Natural killer cell (primary cell): ENCODE measurements around the gene PRCD. TPM values are rescaled to one million over a fixed set of nuclear protein-coding genes. Genes with fewer than 3 reads are reported as not detected.

Experiments
- ATAC-seq, 3 donors: fragments of 150-1000 bp in 2 of 3; fragments of 200-7000 bp in 1 of 3; cut with Tn5 transposase; 1 replicate in 1 of 3; 2 replicates in 2 of 3; pipeline ENCODE4 v1.10.0; 2021; ENCODE audit warnings: mild to moderate bottlenecking in 2 of 3, moderate library complexity in 2 of 3
- DNase-seq, 2 donors: peaks; one replicate each; pipeline versions ENCODE4 v3.0.0 to v3.0.0-alpha.2; 2013 to 2021; ENCODE audit warnings: mixed read lengths in 1 of 2
- H3K27ac ChIP-seq: one replicate; pipeline ENCODE4 v1.5.1; 2013; ENCODE audit warnings: mild to moderate bottlenecking, low read length
- H3K27me3 ChIP-seq: one replicate; pipeline ENCODE4 v1.6.1; 2013; ENCODE audit warnings: low read length; ENCODE audit not compliant: control insufficient read depth, insufficient read depth
- H3K36me3 ChIP-seq: one replicate; pipeline ENCODE4 v1.6.1; 2013; ENCODE audit warnings: low read length; ENCODE audit not compliant: control insufficient read depth, insufficient read depth
- H3K4me1 ChIP-seq: one replicate; pipeline ENCODE4 v1.6.1; 2013; ENCODE audit warnings: low read length; ENCODE audit not compliant: control insufficient read depth, insufficient read depth
- H3K4me3 ChIP-seq: one replicate; pipeline ENCODE4 v1.5.1; 2013; ENCODE audit warnings: low read length
- H3K9me3 ChIP-seq: one replicate; pipeline ENCODE4 v1.6.1; 2013; ENCODE audit warnings: low read length; ENCODE audit not compliant: control insufficient read depth, insufficient read depth
- H3K27ac Mint-ChIP-seq, 2 donors: one replicate each; pipeline ENCODE4 v1.8.0; 2022; ENCODE audit warnings: mild to moderate bottlenecking in 2 of 2, mixed read lengths in 2 of 2, moderate library complexity in 1 of 2
- H3K27me3 Mint-ChIP-seq, 2 donors: one replicate each; pipeline ENCODE4 v1.8.0; 2022; ENCODE audit warnings: low read depth in 2 of 2, mixed read lengths in 2 of 2
- H3K36me3 Mint-ChIP-seq: one replicate; pipeline ENCODE4 v1.8.0; 2022; ENCODE audit warnings: mixed read lengths
- H3K4me1 Mint-ChIP-seq, 2 donors: one replicate each; pipeline ENCODE4 v1.8.0; 2022; ENCODE audit warnings: mixed read lengths in 2 of 2
- H3K4me3 Mint-ChIP-seq: one replicate; pipeline ENCODE4 v1.8.0; 2022; ENCODE audit warnings: mild to moderate bottlenecking, moderate library complexity, mixed read lengths
- H3K9me3 Mint-ChIP-seq, 2 donors: one replicate each; pipeline ENCODE4 v1.8.0; 2022; ENCODE audit warnings: mixed read lengths in 2 of 2
- WGBS: methylation state at CpG from one replicate; pipeline ENCODE4 v1.1.7; 2013; ENCODE audit warnings: missing lambda C conversion rate; ENCODE audit not compliant: insufficient coverage; 5-methylcytosine and 5-hydroxymethylcytosine counted together
- intact Hi-C: fragments of 100-400 bp; cut with micrococcal nuclease; formaldehyde crosslinking; loops from one replicate; pipeline ENCODE4 v1.14.2; 2022
- total RNA-seq, 4 donors: library from RNA; stranded (reverse); fragments of 120-200 nt in 1 of 4; gene quantifications; one replicate each; pipeline versions ENCODE4 v1.2.3 to v1.2.4, GENCODE V29; 2013 to 2022
- TF ChIP-seq, protein P1 (sequence below): fragments of 200-600 bp; IDR thresholded peaks from one replicate; pipeline ENCODE4 v1.8.0; 2022; ENCODE audit warnings: antibody characterized with exemption

PRCD gene
- total RNA-seq, 3 donors from 2014 or later (not counting 1 experiment from before 2014, with no cell fraction given): 0.77 to 1.1 (median 0.82) TPM

DNA sequence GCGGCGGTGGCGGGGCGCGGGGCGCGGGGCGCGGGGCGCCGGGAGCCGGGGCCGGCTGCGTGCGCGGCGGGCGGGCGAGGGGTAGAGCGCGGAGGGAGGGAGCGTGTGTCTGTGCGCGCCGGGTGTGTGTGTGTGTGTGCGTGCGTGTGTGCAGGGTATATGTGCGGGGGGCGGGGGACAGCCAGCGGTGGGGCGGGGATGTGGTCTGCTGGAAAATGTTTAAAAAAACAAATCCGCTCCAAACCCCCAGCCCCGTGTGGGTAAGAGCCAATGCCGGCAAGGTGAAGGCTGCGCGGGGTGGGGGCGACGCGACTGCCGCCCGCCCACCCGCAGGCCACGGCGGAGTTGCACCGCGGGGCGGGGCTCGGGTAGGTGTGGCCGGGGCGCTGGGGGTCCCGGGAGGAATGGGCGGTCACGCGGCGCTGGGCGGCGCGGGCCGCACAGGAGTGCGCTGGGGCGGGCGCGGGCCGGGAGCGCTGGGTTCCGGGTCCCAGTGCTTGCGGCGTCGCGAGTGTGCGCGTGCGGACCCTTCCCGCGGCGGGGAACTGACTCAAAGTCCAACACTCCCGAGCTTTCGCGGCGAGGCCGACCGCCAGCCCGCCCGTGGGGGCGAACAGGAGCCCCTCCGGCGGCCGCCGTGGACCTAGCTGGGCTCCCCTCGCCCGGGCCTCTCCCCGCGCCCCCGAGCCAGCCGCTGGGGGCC, 2.1 kb upstream of the PRCD start, which contains the start of gene CYGB:
Gene CYGB, minus strand, starts transcription at position 132 of the 703 bp plus-strand sequence. CDS start 167 bp downstream, outside the sequence.
- no peaks in the 10 kb centered on the region for H3K9me3 ChIP-seq
- no peak within 1 kb of the TSS for H3K4me3 ChIP-seq
- H3K4me3 Mint-ChIP-seq: peak within 1 kb of the TSS; percentile 21
- intact Hi-C loops: no loop called here
- TF ChIP-seq, protein P1, sequence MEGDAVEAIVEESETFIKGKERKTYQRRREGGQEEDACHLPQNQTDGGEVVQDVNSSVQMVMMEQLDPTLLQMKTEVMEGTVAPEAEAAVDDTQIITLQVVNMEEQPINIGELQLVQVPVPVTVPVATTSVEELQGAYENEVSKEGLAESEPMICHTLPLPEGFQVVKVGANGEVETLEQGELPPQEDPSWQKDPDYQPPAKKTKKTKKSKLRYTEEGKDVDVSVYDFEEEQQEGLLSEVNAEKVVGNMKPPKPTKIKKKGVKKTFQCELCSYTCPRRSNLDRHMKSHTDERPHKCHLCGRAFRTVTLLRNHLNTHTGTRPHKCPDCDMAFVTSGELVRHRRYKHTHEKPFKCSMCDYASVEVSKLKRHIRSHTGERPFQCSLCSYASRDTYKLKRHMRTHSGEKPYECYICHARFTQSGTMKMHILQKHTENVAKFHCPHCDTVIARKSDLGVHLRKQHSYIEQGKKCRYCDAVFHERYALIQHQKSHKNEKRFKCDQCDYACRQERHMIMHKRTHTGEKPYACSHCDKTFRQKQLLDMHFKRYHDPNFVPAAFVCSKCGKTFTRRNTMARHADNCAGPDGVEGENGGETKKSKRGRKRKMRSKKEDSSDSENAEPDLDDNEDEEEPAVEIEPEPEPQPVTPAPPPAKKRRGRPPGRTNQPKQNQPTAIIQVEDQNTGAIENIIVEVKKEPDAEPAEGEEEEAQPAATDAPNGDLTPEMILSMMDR: no peak
- no peaks in the 10 kb centered on the region for H3K36me3 Mint-ChIP-seq
- peak in 1 of 2 donors; percentile 44 for DNase-seq
- peaks cover 0 to 3% of the 10 kb centered on the region in 2 donors for H3K4me1 Mint-ChIP-seq
- no peaks in the 10 kb centered on the region for H3K36me3 ChIP-seq
- H3K27ac Mint-ChIP-seq: no peak within 1 kb of the TSS
- H3K9me3 Mint-ChIP-seq: no peaks in the 10 kb centered on the region
- WGBS: 2% methylated on average over 93 of the region's 95 CpGs
- H3K27me3 ChIP-seq: peaks cover 24% of the 10 kb centered on the region
- no peak within 1 kb of the TSS for H3K27ac ChIP-seq
- peaks cover 11% of the 10 kb centered on the region for H3K4me1 ChIP-seq
- ATAC-seq: peak in 2 of 3 donors; percentile 53 to 61
- H3K27me3 Mint-ChIP-seq: peaks cover 11 to 29% of the 10 kb centered on the region in 2 donors

DNA sequence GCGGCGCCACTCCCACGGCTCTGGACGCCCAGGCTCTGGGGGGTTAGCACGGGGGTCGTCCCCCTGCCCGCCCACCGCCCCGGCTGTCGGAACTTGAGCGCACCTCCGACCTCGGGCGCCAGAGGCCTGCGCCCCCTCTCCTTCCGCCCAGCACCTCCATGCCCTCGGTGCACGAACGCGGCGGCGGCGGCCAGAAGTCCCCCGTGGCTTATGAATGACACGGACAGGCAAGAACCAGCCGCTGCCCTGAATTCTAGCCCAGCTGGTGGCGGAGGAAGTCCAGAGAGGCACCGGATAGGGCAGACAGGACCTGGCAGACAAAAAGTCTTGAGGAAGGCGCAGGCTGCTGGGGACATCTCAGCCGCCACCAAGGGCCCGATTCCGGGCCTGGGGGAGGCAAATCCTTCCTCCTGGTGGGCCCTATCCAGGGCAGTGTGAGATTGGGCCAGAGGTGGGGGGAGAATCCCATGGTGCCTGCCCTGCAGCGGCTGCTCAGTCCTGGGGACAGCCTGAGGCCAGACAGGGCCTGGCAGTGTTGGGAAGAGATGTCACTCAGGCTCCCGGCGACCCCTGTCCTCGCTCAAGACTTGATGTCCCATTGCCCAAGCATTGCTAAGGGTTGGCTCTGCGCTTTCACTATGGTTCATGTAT, 1.4 kb upstream of the PRCD start:
- Histone ChIP-seq H3K4me3 (no peak overlapping the region), H3K9me3 (no peaks in the 10 kb centered on the region), H3K27me3 (peaks cover 24% of the 10 kb centered on the region), H3K36me3 (no peaks in the 10 kb centered on the region), H3K4me1 (peaks cover 18% of the 10 kb centered on the region), H3K27ac (no peak overlapping the region)
- Mint-ChIP-seq H3K36me3 (no peaks in the 10 kb centered on the region), H3K4me3 (peak overlapping the region; percentile 68), H3K9me3 (no peaks in the 10 kb centered on the region), H3K4me1 (peaks cover 0 to 6% of the 10 kb centered on the region in 2 donors), H3K27me3 (peaks cover 11 to 29% of the 10 kb centered on the region in 2 donors), H3K27ac (no peak overlapping the region)
- TF ChIP-seq, protein P1: no peak
- WGBS: 29% methylated on average over 37 of the region's 37 CpGs
- no peak for DNase-seq
- intact Hi-C loops: no loop called here
- no peak for ATAC-seq

DNA sequence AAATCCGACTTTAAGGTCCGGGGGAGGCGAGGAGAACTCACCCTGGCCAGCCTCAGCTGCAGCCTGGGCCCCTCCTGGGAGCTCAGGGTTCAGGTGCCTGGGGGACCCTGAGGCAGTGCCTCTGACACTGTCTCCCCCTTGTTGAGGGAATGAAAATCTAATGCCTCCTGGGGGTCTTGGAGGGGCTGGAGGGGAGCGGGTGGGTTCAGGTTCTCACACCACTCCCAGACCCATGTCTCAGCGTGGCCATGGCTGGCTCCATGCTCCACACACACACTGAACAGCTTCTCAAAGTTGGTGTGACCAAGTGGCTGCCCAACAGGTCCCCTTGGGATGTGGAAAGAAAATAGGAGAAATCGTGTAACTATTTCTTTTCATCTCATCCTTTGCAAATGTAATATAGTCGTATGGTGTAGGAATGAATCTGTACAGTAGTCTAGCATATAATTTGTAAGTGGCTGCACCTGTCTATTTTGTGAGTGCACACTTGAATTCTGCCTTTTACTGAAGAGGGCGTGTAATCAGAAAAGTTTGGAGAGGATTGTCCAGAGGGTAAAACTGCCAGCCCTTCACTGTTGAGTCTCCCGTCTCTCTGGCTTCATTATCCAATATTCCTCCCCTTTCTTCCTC, 788 bp upstream of the PRCD start:
- Histone ChIP-seq H3K36me3 (no peaks in the 10 kb centered on the region), H3K9me3 (no peaks in the 10 kb centered on the region), H3K27me3 (peaks cover 24% of the 10 kb centered on the region), H3K27ac (no peak overlapping the region), H3K4me3 (no peak overlapping the region), H3K4me1 (peaks cover 24% of the 10 kb centered on the region)
- no peak overlapping the region for H3K27ac Mint-ChIP-seq
- ATAC-seq (no peak), DNase-seq (no peak)
- intact Hi-C loops: no loop called here
- H3K9me3 Mint-ChIP-seq: no peaks in the 10 kb centered on the region
- TF ChIP-seq, protein P1: no peak
- peak overlapping the region; percentile 68 for H3K4me3 Mint-ChIP-seq
- peaks cover 0 to 13% of the 10 kb centered on the region in 2 donors for H3K4me1 Mint-ChIP-seq
- no peaks in the 10 kb centered on the region for H3K36me3 Mint-ChIP-seq
- 92% methylated on average over 7 of the region's 9 CpGs for WGBS
- peaks cover 11 to 32% of the 10 kb centered on the region in 2 donors for H3K27me3 Mint-ChIP-seq
